HepG2 (cell line): ENCODE results near the gene PRSS3. TPM values are rescaled to one million over a fixed set of nuclear protein-coding genes. Genes with fewer than 3 reads are reported as not detected.
"Not testable (repeated sequence)": the region's sequence is repeated elsewhere in the genome, so short reads cannot be mapped to it uniquely, and the experiment has no call there.

Experiments used
- ATAC-seq: fragments of 200-7000 bp; cut with Tn5 transposase; 3 replicates; pipeline ENCODE4 v1.9.1; 2020; ENCODE audit warnings: mild to moderate bottlenecking, moderate library complexity
- BruUV-seq: library from RNA; stranded (reverse); fragments of 400-500 nt; replicated peaks from 2 replicates; lab custom pipeline; 2021; lab: Mats Ljungman, UMichigan
- CTCF ChIA-PET: fragments of 300-600 bp; formaldehyde crosslinking; extraction: SDS; loops from one replicate; lab custom pipeline; 2021; ENCODE audit warnings: low total read pairs, inconsistent platforms, low intra/inter-chr PET ratio; lab: Yijun Ruan, JAX
- POLR2A ChIA-PET: fragments of 350-600 bp; sonication (Branson Sonifier 250); formaldehyde crosslinking; loops from one replicate; lab custom pipeline; 2020; ENCODE audit warnings: antibody characterized with exemption, inconsistent platforms; lab: Yijun Ruan, JAX
- DNase-seq: peaks from one replicate; pipeline ENCODE4 v3.0.0-alpha.2; 2015; ENCODE audit warnings: low spot score
- FAIRE-seq: peaks from 3 replicates; lab custom pipeline; 2011; peaks lifted over from hg19 to GRCh38; lab: Jason Lieb, UNC
- H2AFZ ChIP-seq: one replicate; pipeline ENCODE4 v1.6.1; 2011; ENCODE audit warnings: low read length, inconsistent platforms
- H3K27ac ChIP-seq: fragments of 300-600 bp; 3 replicates; pipeline ENCODE4 v1.8.0; 2011; ENCODE audit warnings: mixed run types, mild to moderate bottlenecking, mixed read lengths, low read length, inconsistent platforms; ENCODE audit not compliant: insufficient read depth; ENCODE audit errors: extremely low read length
- H3K27me3 ChIP-seq, 2 experiments: fragments of 200-600 bp in 1 of 2; 2 replicates in 1 of 2; 3 replicates in 1 of 2; pipeline versions ENCODE4 v1.6.0 to v1.8.0; 2011; ENCODE audit warnings: low read length in 2 of 2, mild to moderate bottlenecking in 2 of 2, moderate library complexity in 2 of 2, inconsistent platforms in 1 of 2; ENCODE audit not compliant: insufficient read depth in 2 of 2, control insufficient read depth in 1 of 2
- H3K36me3 ChIP-seq, 2 experiments: fragments of 200-600 bp in 1 of 2; replicated peaks in 1 of 2; 2 replicates in 1 of 2; 3 replicates in 1 of 2; pipeline versions ENCODE4 v1.5.1 to v1.8.0; 2011; ENCODE audit warnings: low read length in 2 of 2, inconsistent platforms in 1 of 2; ENCODE audit not compliant: insufficient read depth in 2 of 2, control insufficient read depth in 1 of 2
- H3K4me1 ChIP-seq: 2 replicates; pipeline ENCODE4 v1.5.1; 2012; ENCODE audit warnings: low read length, inconsistent platforms; ENCODE audit not compliant: insufficient read depth
- H3K4me2 ChIP-seq: 2 replicates; pipeline ENCODE4 v1.6.0; 2011; ENCODE audit warnings: low read depth, low read length, inconsistent platforms
- H3K4me3 ChIP-seq, 3 experiments: fragments of 200-600 bp in 1 of 3; sonication (generic), shearing (Covaris generic) in 1 of 3; replicated peaks in 1 of 3; 2 replicates each; pipeline ENCODE4 v1.5.1; 2011 to 2016; ENCODE audit warnings: low read length in 3 of 3, inconsistent platforms in 2 of 3, low read depth in 2 of 3, mild to moderate bottlenecking in 2 of 3, control low read depth in 1 of 3, mixed read lengths in 1 of 3; ENCODE audit not compliant: insufficient read depth in 1 of 3
- H3K79me2 ChIP-seq: one replicate; pipeline ENCODE4 v1.6.1; 2011; ENCODE audit warnings: low read length, inconsistent platforms; ENCODE audit not compliant: insufficient read depth
- H3K9ac ChIP-seq: 2 replicates; pipeline ENCODE4 v1.6.0; 2011; ENCODE audit warnings: mild to moderate bottlenecking, low read depth, low read length, inconsistent platforms; ENCODE audit not compliant: insufficient read depth
- H3K9me3 ChIP-seq: 2 replicates; pipeline ENCODE4 v1.5.1; 2012; ENCODE audit warnings: mild to moderate bottlenecking, low read length
- H4K20me1 ChIP-seq: 2 replicates; pipeline ENCODE4 v1.6.0; 2011; ENCODE audit warnings: inconsistent platforms, mild to moderate bottlenecking, low read length, moderate library complexity; ENCODE audit not compliant: insufficient read depth
- FOXA3 ChIP-seq: IDR thresholded peaks from 2 replicates; pipeline ENCODE4 v1.6.1; 2016; ENCODE audit warnings: missing genetic modification reagents, missing compliant biosample characterization
- STAG1 ChIP-seq: sonication (generic); formaldehyde crosslinking; IDR thresholded peaks from 2 replicates; pipeline ENCODE4 v1.4.0; 2020; ENCODE audit warnings: missing genetic modification reagents
- WGBS: methylation state at CpG from one replicate; pipeline ENCODE4 v1.1.6; 2017; ENCODE audit warnings: low lambda C conversion rate; 5-methylcytosine and 5-hydroxymethylcytosine counted together
- in situ Hi-C: cut with HindIII; loops from 2 replicates; pipeline ENCODE4 v1.10.0; 2017; ENCODE audit warnings: low pct_unique_long_range_greater_than_20kb; ENCODE audit not compliant: extremely low pct_ligation_motif_present
- intact Hi-C: fragments of 100-400 bp; cut with micrococcal nuclease; formaldehyde crosslinking; loops from one replicate; pipeline ENCODE4 v1.10.0; 2022; ENCODE audit not compliant: unreplicated experiment
- polyA plus RNA-seq, 8 experiments: library from polyadenylated mRNA; depleted of rRNA in 3 of 8; stranded (reverse) in 7 of 8; unstranded in 1 of 8; fragments of >200 nt; fragmentation: Illumina TruSeq in 4 of 8; extraction: Trizol in 4 of 8; gene quantifications; 2 replicates each; pipeline versions ENCODE4 v1.2.1 to v1.2.3, GENCODE V29; 2011 to 2016; ENCODE audit warnings: low read depth in 4 of 8, missing spikeins in 1 of 8, mixed read lengths in 1 of 8; ENCODE audit not compliant: insufficient read depth in 1 of 8
- total RNA-seq, 5 experiments: library from RNA; depleted of rRNA; stranded (reverse); fragments of >200 nt; fragmentation: Illumina TruSeq; extraction: Trizol; gene quantifications; 2 replicates each; pipeline ENCODE4 v1.2.3, GENCODE V29; 2016; ENCODE audit warnings: low read depth in 1 of 5
- TF ChIP-seq, protein P1 (sequence below): fragments of 450-650 bp; IDR thresholded peaks from 2 replicates; pipeline ENCODE4 v1.6.1; 2016

PRSS3 gene
- total and polyA plus RNA-seq, 2 of the 13 experiments (the other 11 are each of a cell fraction or from before 2014, with no cell fraction given), result not detected

GRCh38 chr9:33787839-33788238 is 7.5 kb upstream of the PRSS3 start:
- Histone ChIP-seq H3K9me3 (no peaks in the 10 kb centered on the region), H3K27me3 (peaks cover 0 to 11% of the 10 kb centered on the region in 2 experiments; a peak in 1 of 5 replicates), H4K20me1 (no peaks in the 10 kb centered on the region), H2AFZ (no peak overlapping the region), H3K79me2 (no peaks in the 10 kb centered on the region), H3K4me3 (no peak overlapping the region), H3K27ac (no peak overlapping the region), H3K36me3 (no peaks in the 10 kb centered on the region), H3K4me1 (peaks cover 10% of the 10 kb centered on the region), H3K4me2 (no peak overlapping the region), H3K9ac (no peak overlapping the region)
- in situ Hi-C loops, result no loop called here
- 0 out of 2 replicates have a peak, but pooled peaks have one; percentile 5 for TF ChIP-seq STAG1 (CRISPR knock-in tag)
- TF ChIP-seq FOXA3 (CRISPR knock-in tag), result no peak
- WGBS, result 0% methylated on average over 1 of the region's 1 CpG
- CTCF ChIA-PET, result no interaction called here
- POLR2A ChIA-PET, result no interaction called here
- intact Hi-C loops, result no loop called here
- no peak for DNase-seq
- no TSS peak for BruUV-seq
- FAIRE-seq, result no peak
- ATAC-seq, result no peak

DNA sequence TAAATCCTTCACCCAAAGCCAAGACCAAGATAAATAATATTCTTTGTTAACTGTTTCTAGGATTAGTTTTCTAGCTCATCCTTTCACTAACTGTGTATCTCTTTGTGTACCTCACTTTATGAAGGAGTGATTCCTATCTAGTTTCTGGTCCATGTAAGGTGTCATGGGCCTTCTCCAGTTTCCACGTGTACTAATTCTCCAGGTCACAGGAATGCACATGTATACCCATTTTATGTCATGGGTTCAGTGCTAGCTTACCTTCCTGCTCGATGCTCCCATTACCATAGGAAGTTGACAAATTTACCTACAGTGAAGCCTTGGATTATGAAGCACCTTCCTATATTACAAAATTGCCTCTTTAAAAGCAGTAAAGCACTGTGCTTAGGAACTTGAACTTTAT is 5.9 kb upstream of the PRSS3 start:
- H3K4me2 ChIP-seq, in situ Hi-C loops, POLR2A ChIA-PET, intact Hi-C loops: not testable (repeated sequence)
- TF ChIP-seq, protein P1, sequence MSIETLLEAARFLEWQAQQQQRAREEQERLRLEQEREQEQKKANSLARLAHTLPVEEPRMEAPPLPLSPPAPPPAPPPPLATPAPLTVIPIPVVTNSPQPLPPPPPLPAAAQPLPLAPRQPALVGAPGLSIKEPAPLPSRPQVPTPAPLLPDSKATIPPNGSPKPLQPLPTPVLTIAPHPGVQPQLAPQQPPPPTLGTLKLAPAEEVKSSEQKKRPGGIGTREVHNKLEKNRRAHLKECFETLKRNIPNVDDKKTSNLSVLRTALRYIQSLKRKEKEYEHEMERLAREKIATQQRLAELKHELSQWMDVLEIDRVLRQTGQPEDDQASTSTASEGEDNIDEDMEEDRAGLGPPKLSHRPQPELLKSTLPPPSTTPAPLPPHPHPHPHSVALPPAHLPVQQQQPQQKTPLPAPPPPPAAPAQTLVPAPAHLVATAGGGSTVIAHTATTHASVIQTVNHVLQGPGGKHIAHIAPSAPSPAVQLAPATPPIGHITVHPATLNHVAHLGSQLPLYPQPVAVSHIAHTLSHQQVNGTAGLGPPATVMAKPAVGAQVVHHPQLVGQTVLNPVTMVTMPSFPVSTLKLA, result peak; percentile 92
- TF ChIP-seq, all 625 proteins: peak for 1; not testable (repeated sequence) for 624
- H3K27me3 ChIP-seq, result peaks cover 0 to 11% of the 10 kb centered on the region in 2 experiments; a peak in 1 of 5 replicates
- CTCF ChIA-PET, H3K27ac ChIP-seq, H2AFZ ChIP-seq, DNase-seq, H3K4me1 ChIP-seq, H3K4me3 ChIP-seq, BruUV-seq, ATAC-seq, H3K9ac ChIP-seq, H3K36me3 ChIP-seq, FAIRE-seq, H4K20me1 ChIP-seq, H3K79me2 ChIP-seq, H3K9me3 ChIP-seq: not testable (repeated sequence)
- 2% methylated on average over 2 of the region's 2 CpGs for WGBS
